Mucosa of rectum (tissue), 2 donors: ENCODE results near the gene HBG1.

Experiments used
- H3K27ac ChIP-seq, 2 donors: one replicate each; pipeline ENCODE4 v1.7.0; 2013; ENCODE audit warnings: inconsistent platforms in 2 of 2, low read depth in 2 of 2, low read length in 2 of 2
- H3K27me3 ChIP-seq, 2 donors: one replicate each; pipeline ENCODE4 v1.7.0; 2013; ENCODE audit warnings: low read length in 2 of 2; ENCODE audit not compliant: control insufficient read depth in 2 of 2, insufficient read depth in 2 of 2
- H3K36me3 ChIP-seq, 2 donors: one replicate each; pipeline ENCODE4 v1.7.0; 2013; ENCODE audit warnings: low read length in 2 of 2; ENCODE audit not compliant: control insufficient read depth in 2 of 2, insufficient read depth in 2 of 2
- H3K4me1 ChIP-seq, 2 donors: one replicate each; pipeline ENCODE4 v1.7.0; 2013; ENCODE audit warnings: low read length in 2 of 2, mild to moderate bottlenecking in 1 of 2; ENCODE audit not compliant: control insufficient read depth in 2 of 2, insufficient read depth in 2 of 2
- H3K4me3 ChIP-seq, 2 donors: one replicate each; pipeline ENCODE4 v1.7.0; 2013; ENCODE audit warnings: low read length in 2 of 2
- H3K9ac ChIP-seq, 2 donors: one replicate each; pipeline ENCODE4 v1.7.0; 2013; ENCODE audit warnings: low read length in 2 of 2, low read depth in 1 of 2, mild to moderate bottlenecking in 1 of 2
- H3K9me3 ChIP-seq, 2 donors: one replicate each; pipeline ENCODE4 v1.7.0; 2013; ENCODE audit warnings: low read length in 2 of 2; ENCODE audit not compliant: control insufficient read depth in 2 of 2
- donor health status: healthy.
- donor health status: Normal muscosa, but diverticular disease.

HBG1 gene

GRCh38 chr11:5238486-5238885, 11.2 kb downstream of the HBG1 start:
- Histone ChIP-seq H3K4me3 (no peak overlapping the region), H3K27ac (no peak overlapping the region), H3K9me3 (no peaks in the 10 kb centered on the region), H3K4me1 (no peaks in the 10 kb centered on the region), H3K36me3 (no peaks in the 10 kb centered on the region), H3K9ac (no peak overlapping the region), H3K27me3 (no peaks in the 10 kb centered on the region)

GRCh38 chr11:5237420-5237819, 12.2 kb downstream of the HBG1 start:
- H3K9ac ChIP-seq: no peak overlapping the region
- H3K4me3 ChIP-seq: no peak overlapping the region
- H3K36me3 ChIP-seq: no peaks in the 10 kb centered on the region
- no peaks in the 10 kb centered on the region for H3K27me3 ChIP-seq
- no peaks in the 10 kb centered on the region for H3K9me3 ChIP-seq
- no peak overlapping the region for H3K27ac ChIP-seq
- H3K4me1 ChIP-seq: no peaks in the 10 kb centered on the region

- Histone ChIP-seq H3K27ac (no peak overlapping the region), H3K27me3 (no peaks in the 10 kb centered on the region), H3K4me3 (no peak overlapping the region), H3K9ac (no peak overlapping the region), H3K9me3 (no peaks in the 10 kb centered on the region), H3K4me1 (no peaks in the 10 kb centered on the region), H3K36me3 (no peaks in the 10 kb centered on the region)
These were observed 14.1 kb downstream of the HBG1 start for GRCh38 chr11:5235364-5236095.

GRCh38 chr11:5234381-5234834, 15.2 kb downstream of the HBG1 start, which contains the start of gene HBD:
Gene HBD, minus strand, starts transcription at chr11:5234483. Its CDS starts 50 bp downstream, at chr11:5234433.
- H3K27me3 ChIP-seq: no peaks in the 10 kb centered on the region
- no peaks in the 10 kb centered on the region for H3K9me3 ChIP-seq
- no peaks in the 10 kb centered on the region for H3K36me3 ChIP-seq
- no peak within 1 kb of the TSS for H3K4me3 ChIP-seq
- no peaks in the 10 kb centered on the region for H3K4me1 ChIP-seq
- no peak within 1 kb of the TSS for H3K27ac ChIP-seq
- no peak within 1 kb of the TSS for H3K9ac ChIP-seq

GRCh38 chr11:5233307-5233706, 16.4 kb downstream of the HBG1 start:
- H3K4me3 ChIP-seq: no peak overlapping the region
- H3K9me3 ChIP-seq: no peaks in the 10 kb centered on the region
- H3K4me1 ChIP-seq: no peaks in the 10 kb centered on the region
- H3K36me3 ChIP-seq: no peaks in the 10 kb centered on the region
- no peaks in the 10 kb centered on the region for H3K27me3 ChIP-seq
- H3K27ac ChIP-seq: no peak overlapping the region
- H3K9ac ChIP-seq: no peak overlapping the region

GRCh38 chr11:5232821-5233220, 16.8 kb downstream of the HBG1 start:
- H3K4me3 ChIP-seq: no peak overlapping the region
- H3K9ac ChIP-seq: no peak overlapping the region
- H3K36me3 ChIP-seq: no peaks in the 10 kb centered on the region
- no peak overlapping the region for H3K27ac ChIP-seq
- H3K27me3 ChIP-seq: no peaks in the 10 kb centered on the region
- no peaks in the 10 kb centered on the region for H3K4me1 ChIP-seq
- H3K9me3 ChIP-seq: no peaks in the 10 kb centered on the region

- Histone ChIP-seq H3K4me1 (no peaks in the 10 kb centered on the region), H3K9ac (no peak overlapping the region), H3K9me3 (no peaks in the 10 kb centered on the region), H3K4me3 (no peak overlapping the region), H3K36me3 (no peaks in the 10 kb centered on the region), H3K27me3 (no peaks in the 10 kb centered on the region), H3K27ac (no peak overlapping the region)
These were observed 17.5 kb downstream of the HBG1 start for GRCh38 chr11:5232176-5232575.

- Histone ChIP-seq H3K9me3 (no peaks in the 10 kb centered on the region), H3K36me3 (no peaks in the 10 kb centered on the region), H3K4me1 (no peaks in the 10 kb centered on the region), H3K27ac (no peak overlapping the region), H3K9ac (no peak overlapping the region), H3K4me3 (no peak overlapping the region), H3K27me3 (no peaks in the 10 kb centered on the region)
These were observed 18.5 kb downstream of the HBG1 start for GRCh38 chr11:5231111-5231510.

- no peaks in the 10 kb centered on the region for H3K27me3 ChIP-seq
- no peaks in the 10 kb centered on the region for H3K4me1 ChIP-seq
- H3K9ac ChIP-seq: no peak overlapping the region
- no peak overlapping the region for H3K27ac ChIP-seq
- H3K4me3 ChIP-seq: no peak overlapping the region
- no peaks in the 10 kb centered on the region for H3K9me3 ChIP-seq
- no peaks in the 10 kb centered on the region for H3K36me3 ChIP-seq
These were observed 19.4 kb downstream of the HBG1 start for GRCh38 chr11:5230266-5230665.

GRCh38 chr11:5229796-5230195, 19.9 kb downstream of the HBG1 start:
- H3K9ac ChIP-seq: no peak overlapping the region
- no peak overlapping the region for H3K4me3 ChIP-seq
- H3K27me3 ChIP-seq: no peaks in the 10 kb centered on the region
- H3K36me3 ChIP-seq: no peaks in the 10 kb centered on the region
- H3K4me1 ChIP-seq: no peaks in the 10 kb centered on the region
- no peak overlapping the region for H3K27ac ChIP-seq
- no peaks in the 10 kb centered on the region for H3K9me3 ChIP-seq
